Caco-2 (cell line): ENCODE data around the gene MYO5C. TPM values are rescaled to one million over a fixed set of nuclear protein-coding genes. Genes with fewer than 3 reads are reported as not detected.

Experiments
- BruUV-seq: library from RNA; stranded (reverse); fragments of 400-500 nt; replicated peaks from 2 replicates; lab custom pipeline; 2021; lab: Mats Ljungman, UMichigan
- CTCF ChIA-PET: fragments of 300-600 bp; sonication (Branson Sonifier 250); formaldehyde crosslinking; loops from one replicate; lab custom pipeline; 2022; ENCODE audit warnings: antibody characterized with exemption; lab: Charles Lee
- POLR2A ChIA-PET: fragments of 300-600 bp; sonication (Branson Sonifier 250); formaldehyde crosslinking; loops from one replicate; lab custom pipeline; 2022; ENCODE audit warnings: antibody characterized with exemption; lab: Charles Lee
- DNase-seq, 2 experiments: peaks; one replicate each; pipeline versions ENCODE4 v3.0.0 to v3.0.0-alpha.2; 2020 to 2022
- H3K27me3 ChIP-seq: replicated peaks from 2 replicates; pipeline ENCODE4 v1.6.0; 2011; ENCODE audit warnings: low read length; ENCODE audit not compliant: control insufficient read depth, insufficient read depth
- H3K36me3 ChIP-seq: 2 replicates; pipeline ENCODE4 v1.5.1; 2011; ENCODE audit warnings: low read length; ENCODE audit not compliant: control insufficient read depth, insufficient read depth
- H3K4me1 ChIP-seq: fragments of 250-450 bp; sonication (Bioruptor Pico); 2 replicates; pipeline ENCODE4 v1.5.1; 2020; ENCODE audit warnings: mild to moderate bottlenecking
- H3K4me3 ChIP-seq: 2 replicates; pipeline ENCODE4 v1.5.1; 2011; ENCODE audit warnings: low read depth, mild to moderate bottlenecking, control low read depth, low read length
- H3K9me3 ChIP-seq: fragments of 250-450 bp; sonication (Bioruptor Pico); 2 replicates; pipeline ENCODE4 v1.5.1; 2020; ENCODE audit warnings: mild to moderate bottlenecking, moderate library complexity
- H3K27ac Mint-ChIP-seq: one replicate; pipeline ENCODE4 v1.8.0; 2022; ENCODE audit warnings: mixed read lengths; ENCODE audit not compliant: unreplicated experiment
- H3K27me3 Mint-ChIP-seq: one replicate; pipeline ENCODE4 v1.8.0; 2022; ENCODE audit warnings: mixed read lengths; ENCODE audit not compliant: insufficient read depth, unreplicated experiment
- H3K36me3 Mint-ChIP-seq: one replicate; pipeline ENCODE4 v1.8.0; 2022; ENCODE audit warnings: mild to moderate bottlenecking, mixed read lengths; ENCODE audit not compliant: insufficient read depth, unreplicated experiment
- H3K4me1 Mint-ChIP-seq: one replicate; pipeline ENCODE4 v1.8.0; 2022; ENCODE audit warnings: low read depth, mixed read lengths; ENCODE audit not compliant: unreplicated experiment
- H3K4me3 Mint-ChIP-seq: one replicate; pipeline ENCODE4 v1.8.0; 2022; ENCODE audit warnings: mild to moderate bottlenecking, moderate library complexity, mixed read lengths; ENCODE audit not compliant: unreplicated experiment
- H3K9me3 Mint-ChIP-seq: one replicate; pipeline ENCODE4 v1.8.0; 2022; ENCODE audit warnings: mixed read lengths; ENCODE audit not compliant: unreplicated experiment
- CTCF ChIP-seq, 2 experiments: fragments of 200-600 bp in 1 of 2; IDR thresholded peaks; 1 replicate in 1 of 2; 2 replicates in 1 of 2; pipeline versions ENCODE4 v1.5.1 to v1.8.0; 2011 to 2022; ENCODE audit warnings: antibody characterized with exemption in 1 of 2, control low read depth in 1 of 2, inconsistent platforms in 1 of 2, low read depth in 1 of 2, low read length in 1 of 2, mild to moderate bottlenecking in 1 of 2, moderate library complexity in 1 of 2; ENCODE audit not compliant: insufficient read depth in 1 of 2, severe bottlenecking in 1 of 2, unreplicated experiment in 1 of 2
- intact Hi-C: fragments of 100-400 bp; cut with micrococcal nuclease; formaldehyde crosslinking; loops from one replicate; pipeline ENCODE4 v1.10.0; 2022; ENCODE audit not compliant: unreplicated experiment
- total RNA-seq: library from RNA; stranded (reverse); gene quantifications from 2 replicates; pipeline ENCODE4 v1.2.3, GENCODE V29; 2022

The MYO5C gene
- total RNA-seq, 1 experiment from 2014 or later = 33.5 TPM

- ChIA-PET CTCF (no interaction called here), POLR2A (no interaction called here)
- H3K27ac Mint-ChIP-seq = no peak overlapping the region
- H3K36me3 Mint-ChIP-seq = peaks cover 8% of the 10 kb centered on the region
- no peaks in the 10 kb centered on the region for H3K27me3 ChIP-seq
- no peaks in the 10 kb centered on the region for H3K27me3 Mint-ChIP-seq
- no peaks in the 10 kb centered on the region for H3K9me3 ChIP-seq
- no peaks in the 10 kb centered on the region for H3K4me1 ChIP-seq
- TF ChIP-seq CTCF (IDR thresholded peaks at IDR 0.05; ENCODE audit: insufficient read depth in 1 of 2, low read depth in 1 of 2, low read length in 1 of 2, severe bottlenecking in 1 of 2, unreplicated experiment in 1 of 2) = no peak
- intact Hi-C loops = no loop called here
- H3K36me3 ChIP-seq = no peaks in the 10 kb centered on the region
- no peak overlapping the region for H3K4me3 Mint-ChIP-seq
- BruUV-seq = no TSS peak
- H3K4me1 Mint-ChIP-seq = peaks cover 8% of the 10 kb centered on the region
- no peak overlapping the region for H3K4me3 ChIP-seq
- no peak for DNase-seq
- no peaks in the 10 kb centered on the region for H3K9me3 Mint-ChIP-seq
Measured at GRCh38 chr15:52236013-52236412, 59.6 kb downstream of the MYO5C start.

GRCh38 chr15:52234596-52235541 is 60.7 kb downstream of the MYO5C start:
- H3K4me1 Mint-ChIP-seq = peaks cover 8% of the 10 kb centered on the region
- TF ChIP-seq CTCF (IDR thresholded peaks at IDR 0.05; ENCODE audit: insufficient read depth in 1 of 2, low read depth in 1 of 2, low read length in 1 of 2, severe bottlenecking in 1 of 2, unreplicated experiment in 1 of 2) = no peak
- no peak overlapping the region for H3K4me3 Mint-ChIP-seq
- CTCF ChIA-PET = no interaction called here
- no peaks in the 10 kb centered on the region for H3K9me3 Mint-ChIP-seq
- H3K27me3 ChIP-seq = no peaks in the 10 kb centered on the region
- POLR2A ChIA-PET = no interaction called here
- no peaks in the 10 kb centered on the region for H3K9me3 ChIP-seq
- H3K36me3 Mint-ChIP-seq = peaks cover 8% of the 10 kb centered on the region
- no TSS peak for BruUV-seq
- no peaks in the 10 kb centered on the region for H3K36me3 ChIP-seq
- H3K4me3 ChIP-seq = no peak overlapping the region
- intact Hi-C loops = no loop called here
- H3K27me3 Mint-ChIP-seq = no peaks in the 10 kb centered on the region
- no peaks in the 10 kb centered on the region for H3K4me1 ChIP-seq
- H3K27ac Mint-ChIP-seq = no peak overlapping the region
- no peak for DNase-seq

- Mint-ChIP-seq H3K4me3 (no peak overlapping the region), H3K27me3 (no peaks in the 10 kb centered on the region), H3K4me1 (peaks cover 8% of the 10 kb centered on the region), H3K36me3 (peaks cover 4% of the 10 kb centered on the region), H3K9me3 (no peaks in the 10 kb centered on the region), H3K27ac (no peak overlapping the region)
- ChIA-PET POLR2A (no interaction called here), CTCF (no interaction called here)
- Histone ChIP-seq H3K9me3 (no peaks in the 10 kb centered on the region), H3K4me3 (no peak overlapping the region), H3K27me3 (no peaks in the 10 kb centered on the region), H3K36me3 (no peaks in the 10 kb centered on the region), H3K4me1 (no peaks in the 10 kb centered on the region)
- no peak for DNase-seq
- intact Hi-C loops = no loop called here
- BruUV-seq = no TSS peak
- no peak for TF ChIP-seq CTCF (IDR thresholded peaks at IDR 0.05; ENCODE audit: insufficient read depth in 1 of 2, low read depth in 1 of 2, low read length in 1 of 2, severe bottlenecking in 1 of 2, unreplicated experiment in 1 of 2)
Measured at GRCh38 chr15:52233405-52233804, 62.2 kb downstream of the MYO5C start.
